GM19468 (cell line): ENCODE results near the gene VSNL1.

Experiments
- ATAC-seq: cut with Tn5 transposase; IDR thresholded peaks from one replicate; pipeline ENCODE4 v1.9.1; 2021; ENCODE audit warnings: mild to moderate bottlenecking, moderate library complexity, moderate number of reproducible peaks; ENCODE audit not compliant: unreplicated experiment; ENCODE audit errors: extremely low read depth

The VSNL1 gene

DNA sequence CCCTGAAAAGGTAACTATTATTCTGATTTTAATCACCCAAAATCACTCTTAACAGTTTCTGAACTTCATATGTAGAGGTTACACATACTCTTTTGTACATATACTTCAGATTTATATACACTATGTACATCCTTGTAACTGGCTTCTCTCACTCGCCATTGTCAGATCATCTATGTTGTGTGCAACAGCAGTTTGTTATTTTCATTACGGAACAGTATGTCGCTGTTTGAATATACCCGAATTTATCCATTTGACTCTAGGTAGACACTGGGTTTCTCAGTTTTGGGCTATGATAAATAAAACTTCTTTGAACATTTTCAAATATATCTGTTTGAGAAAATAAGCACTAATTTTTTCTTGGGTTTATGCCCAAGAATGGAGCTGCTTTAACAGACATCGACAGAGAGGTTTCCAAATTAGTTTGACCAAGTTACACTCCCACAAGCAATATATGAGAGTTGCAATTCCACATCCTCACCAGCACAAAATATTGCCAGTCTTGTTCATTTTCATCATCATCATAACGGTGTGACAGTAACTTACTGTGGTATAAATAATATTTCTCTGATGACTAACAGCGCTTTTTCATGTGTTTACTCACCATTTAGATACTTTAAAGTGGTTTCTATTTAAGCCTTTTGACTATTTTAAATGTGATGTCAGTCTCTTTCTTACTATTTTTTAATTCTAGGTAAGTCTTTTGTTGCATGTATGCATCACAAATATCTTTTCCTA lies 132.3 kb downstream of the VSNL1 start:
- ATAC-seq: no peak

- no peak for ATAC-seq
These were observed 134.3 kb downstream of the VSNL1 start for GRCh38 chr2:17674817-17675216.

- no peak for ATAC-seq
These were observed 139.6 kb downstream of the VSNL1 start for GRCh38 chr2:17680119-17680518.

DNA sequence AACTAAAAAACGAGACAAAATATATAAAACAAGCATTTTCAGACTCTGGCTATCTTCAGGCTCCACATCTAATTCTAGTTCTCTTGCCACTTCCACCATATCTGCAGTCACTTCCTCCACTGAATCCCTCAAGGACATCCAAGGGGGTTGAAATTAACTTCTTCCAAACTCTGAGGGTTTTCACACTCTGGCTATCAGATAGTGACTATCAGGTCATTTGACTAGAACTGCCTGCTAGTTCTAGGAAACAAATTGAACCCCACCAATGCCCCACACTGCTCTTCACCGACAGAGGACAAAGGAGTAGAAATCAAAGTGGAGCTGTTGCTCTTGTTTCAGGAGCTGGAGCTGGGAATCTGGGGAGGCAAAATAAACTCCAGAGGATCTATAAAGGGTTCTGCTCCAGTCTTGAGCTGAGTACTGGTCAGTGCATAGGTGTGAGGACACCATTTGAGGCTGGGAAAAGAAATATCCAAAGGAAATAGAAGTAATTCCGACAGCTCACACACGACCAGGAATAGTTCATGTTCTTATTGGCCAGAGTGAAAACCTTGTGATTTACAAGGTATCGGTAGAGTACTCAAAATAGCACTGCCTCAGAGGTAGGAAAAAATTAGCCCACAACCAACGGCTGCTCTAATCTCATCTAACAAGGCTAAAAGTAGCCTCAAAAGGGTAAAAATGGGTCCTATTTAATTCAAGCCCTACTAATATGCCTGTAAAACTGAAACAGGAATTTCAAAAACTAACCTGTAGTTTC lies 141.8 kb downstream of the VSNL1 start:
- no peak for ATAC-seq

DNA sequence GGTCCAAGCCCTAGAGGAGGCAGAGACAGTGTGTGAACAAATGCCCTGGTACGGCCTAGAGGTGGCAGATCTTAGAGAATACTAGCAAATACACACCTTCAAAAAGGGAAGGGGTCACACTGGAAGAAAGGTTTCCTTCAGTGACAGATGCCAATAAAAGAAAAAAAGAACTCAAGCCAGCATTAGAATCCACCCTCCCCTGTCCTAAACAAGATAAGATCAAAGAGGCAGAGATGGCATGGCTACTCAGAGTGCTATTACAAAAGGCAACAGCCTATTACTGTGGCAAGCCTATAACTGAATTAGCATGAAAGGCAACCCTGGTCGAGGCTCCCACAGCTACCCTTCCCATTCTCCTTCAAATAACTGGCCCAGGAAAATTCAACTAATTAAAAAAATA lies 143.5 kb downstream of the VSNL1 start:
- no peak for ATAC-seq

- no peak for ATAC-seq
These were observed 148.1 kb downstream of the VSNL1 start for GRCh38 chr2:17688600-17688999.

DNA sequence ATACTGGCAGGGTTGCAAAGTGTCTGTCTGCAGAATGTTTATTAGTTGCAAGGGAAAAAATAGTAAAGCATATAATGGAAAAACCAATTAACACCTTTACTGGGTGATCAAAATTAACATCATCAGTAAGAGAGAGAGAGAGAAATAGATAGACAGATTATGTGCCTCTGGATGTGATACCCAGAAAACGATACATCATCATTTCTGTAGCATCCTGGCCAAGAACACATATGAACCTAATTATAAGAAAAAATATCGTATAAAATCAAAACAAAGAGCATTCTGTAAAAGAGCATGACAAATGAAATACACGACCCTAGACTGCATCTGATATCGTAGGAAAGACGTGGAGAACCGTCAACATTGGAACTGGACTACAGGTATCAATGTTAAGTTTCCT lies 148.5 kb downstream of the VSNL1 start:
- ATAC-seq: no peak

DNA sequence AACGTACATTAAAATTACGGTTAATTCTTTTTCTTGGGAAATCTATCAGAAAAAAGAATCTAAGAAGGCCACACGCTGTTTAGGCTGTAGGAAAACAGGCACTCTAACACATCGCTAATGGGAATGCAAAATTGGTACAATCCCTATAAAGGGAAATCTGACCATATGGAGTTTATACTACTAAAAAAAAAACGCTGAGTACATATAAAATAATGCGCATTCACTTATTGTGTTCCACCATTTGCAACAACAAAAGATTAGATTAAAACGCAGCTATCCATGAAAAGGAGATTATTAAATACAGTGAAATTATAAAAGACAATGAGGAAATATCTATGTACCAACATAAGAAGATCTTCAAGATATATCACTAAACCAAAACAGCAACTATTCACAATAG lies 150.3 kb downstream of the VSNL1 start:
- no peak for ATAC-seq
